Measurements from ENCODE around the gene IPP.
"Not testable (repeated sequence)": the region's sequence is repeated elsewhere in the genome, so short reads cannot be mapped to it uniquely, and the experiment has no call there.

IPP gene

DNA sequence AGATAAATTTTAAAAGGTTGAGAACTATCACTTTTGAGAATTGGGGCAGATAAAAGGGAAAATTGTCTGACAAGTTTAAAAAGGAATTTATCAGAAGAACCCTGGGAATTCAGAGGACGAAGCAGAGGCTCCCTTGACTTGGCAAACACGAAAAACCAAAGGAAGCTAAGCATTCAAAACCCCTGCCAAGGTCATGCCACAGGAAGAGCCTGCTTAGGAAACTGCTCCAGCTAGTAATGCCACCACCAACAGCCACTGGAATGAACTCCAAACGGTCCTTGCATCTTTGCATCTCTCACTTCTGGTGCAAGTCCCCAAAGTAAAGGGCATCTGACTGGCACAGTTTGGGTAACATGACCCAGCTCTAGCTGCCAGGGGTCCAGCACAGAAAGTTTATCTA, 71.3 kb downstream of the IPP start:
- no peak for DNase-seq

DNA sequence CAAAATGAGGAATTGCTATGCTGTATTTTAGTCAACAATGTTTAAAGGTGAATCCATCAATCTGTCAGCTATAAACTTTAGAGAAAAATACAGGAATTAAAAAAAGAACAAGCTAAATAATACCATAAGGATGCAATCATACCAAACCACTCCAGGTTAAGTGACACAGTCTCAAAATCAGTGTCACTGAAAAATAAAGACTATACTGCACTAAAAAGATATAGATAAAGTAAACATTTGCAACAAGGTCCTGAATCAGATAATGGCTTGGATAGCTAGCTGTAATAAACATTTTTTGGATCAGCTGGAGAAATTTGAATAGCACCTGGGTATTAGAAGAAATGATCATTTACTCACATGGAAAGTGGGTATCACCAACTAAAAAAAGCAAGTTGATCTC, 72.0 kb downstream of the IPP start:
- DNase-seq, result no peak

DNA sequence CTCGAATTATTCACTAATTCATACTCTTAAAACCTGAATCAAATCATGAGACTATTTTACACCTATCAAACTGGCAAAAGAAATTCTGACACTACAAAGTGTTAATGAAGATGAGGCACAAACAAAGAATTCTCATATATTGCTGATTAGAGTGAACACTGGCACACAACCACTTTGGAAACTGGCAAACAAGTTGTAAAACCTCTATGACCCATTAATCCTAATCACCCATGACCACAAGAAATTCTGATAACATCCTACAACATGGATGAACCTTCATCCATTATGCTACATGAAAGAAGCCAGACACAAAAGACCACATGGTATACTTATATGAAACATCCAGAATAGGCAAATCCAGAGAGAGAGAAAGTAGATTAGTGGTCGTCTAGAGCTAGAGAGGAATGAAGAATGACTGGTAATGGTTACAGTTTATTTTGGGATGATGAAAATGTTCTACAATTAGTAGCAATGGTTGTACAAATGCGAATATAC, 72.7 kb downstream of the IPP start:
- no peak for DNase-seq

DNA sequence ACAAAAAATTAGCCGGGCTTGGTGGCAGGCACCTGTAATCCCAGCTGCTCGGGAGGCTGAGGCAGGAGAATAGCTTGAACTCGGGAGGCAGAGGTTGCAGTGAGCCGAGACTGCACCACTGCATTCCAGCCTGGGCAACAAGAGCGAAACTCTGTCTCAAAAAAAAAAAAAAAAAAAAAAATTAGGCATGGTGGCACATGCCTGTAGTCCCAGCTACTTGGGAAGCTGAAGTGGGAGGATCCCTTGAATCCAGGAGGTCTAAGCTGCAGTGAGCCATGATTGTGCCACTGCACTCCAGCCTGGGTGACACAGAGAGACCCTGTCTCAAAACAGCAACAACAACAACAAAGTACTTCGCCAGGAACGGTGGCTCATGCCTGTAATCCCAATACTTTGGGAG, 73.9 kb downstream of the IPP start:
- DNase-seq, result not testable (repeated sequence)

DNA sequence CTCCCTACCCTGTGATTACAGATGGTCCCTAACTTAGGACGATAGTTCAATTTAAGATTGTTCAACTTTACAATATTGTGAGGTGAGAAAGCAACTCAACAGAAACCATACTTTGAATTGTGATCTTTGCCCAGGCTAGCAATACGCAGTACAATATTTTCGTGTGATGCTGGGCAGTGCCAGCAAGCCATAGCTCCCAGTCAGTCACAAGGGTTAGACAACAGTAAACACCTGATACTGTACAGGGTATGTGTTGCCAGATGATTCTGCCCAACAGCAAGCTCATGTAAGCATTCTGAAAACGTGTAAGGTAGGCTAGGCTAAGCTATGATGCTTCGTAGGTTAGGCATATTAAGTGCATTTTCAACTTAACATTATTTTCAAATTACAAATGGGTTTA, 76.0 kb downstream of the IPP start:
- no peak for DNase-seq

DNA sequence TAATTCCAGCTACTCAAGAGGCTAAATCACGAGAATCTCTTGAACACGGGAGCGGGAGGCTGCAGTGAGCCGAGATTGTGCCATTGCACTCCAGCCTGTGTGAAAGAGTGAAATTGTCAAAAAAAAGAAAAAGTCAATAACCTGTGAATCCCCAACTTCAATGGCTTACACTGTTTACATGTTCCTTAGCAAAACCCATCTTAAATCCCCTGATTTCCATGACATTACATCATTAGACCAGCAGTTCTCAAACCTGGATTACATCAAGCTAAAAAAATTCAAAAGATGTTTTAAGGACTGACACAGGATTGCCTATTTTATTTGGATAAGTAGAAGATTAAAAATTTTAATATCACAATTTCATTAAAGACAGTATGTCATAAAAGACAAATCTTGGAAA, 76.5 kb downstream of the IPP start:
- no peak for DNase-seq

DNA sequence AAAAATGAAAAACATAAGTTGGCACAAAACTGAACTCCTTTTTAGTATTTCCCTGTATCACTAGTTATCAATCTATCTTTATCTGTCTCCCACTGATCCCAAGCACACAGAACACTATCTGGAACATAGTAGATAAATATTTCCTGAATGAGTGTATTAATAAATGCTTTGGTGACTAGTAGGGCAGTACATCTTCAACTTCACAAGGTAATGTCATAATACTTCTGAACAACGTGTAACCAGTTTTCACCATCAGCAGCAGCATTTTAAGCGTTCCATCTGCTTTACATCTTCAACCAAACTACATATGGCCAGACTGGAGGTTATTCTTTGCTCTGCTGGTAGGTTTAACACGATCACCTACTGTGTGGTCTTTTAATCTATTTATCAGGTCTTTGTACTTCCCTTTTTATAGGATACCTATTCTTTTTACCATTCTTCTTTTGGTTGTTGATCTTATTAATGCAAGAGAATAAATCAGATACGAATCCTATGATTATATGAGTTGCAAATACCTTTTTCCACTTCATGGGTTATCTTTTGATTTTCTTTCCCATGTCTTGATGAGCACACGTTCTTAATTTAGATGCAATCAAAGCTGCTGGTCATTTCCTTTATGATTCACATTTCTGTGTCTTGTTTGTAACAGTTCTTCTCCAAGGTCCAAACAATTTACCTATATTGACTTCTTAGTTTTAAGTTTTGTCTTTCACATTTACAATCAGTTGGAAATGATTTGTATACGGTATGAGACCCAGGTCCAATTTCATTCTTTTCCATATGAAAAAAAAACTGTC, 80.4 kb downstream of the IPP start:
- DNase-seq, result no peak

DNA sequence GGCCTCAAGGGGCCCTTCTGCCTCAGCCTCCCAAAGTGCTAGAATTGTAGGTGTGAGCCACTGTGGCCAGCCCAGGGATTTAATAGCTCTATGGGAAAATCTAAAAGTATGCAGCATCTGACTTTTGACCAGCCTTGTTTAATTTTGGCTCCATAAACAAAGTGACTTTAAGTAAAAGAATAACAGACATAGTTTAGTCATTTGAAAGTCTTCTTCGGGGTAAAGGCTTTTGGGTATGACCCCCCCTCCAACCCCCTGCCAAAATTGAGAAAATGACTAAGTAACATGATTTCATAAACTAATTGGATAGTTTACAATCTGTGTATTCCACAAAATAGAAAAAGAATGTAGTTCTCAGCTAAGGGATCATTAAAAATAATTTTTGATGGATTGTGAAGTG, 81.1 kb downstream of the IPP start:
- DNase-seq, result no peak

DNA sequence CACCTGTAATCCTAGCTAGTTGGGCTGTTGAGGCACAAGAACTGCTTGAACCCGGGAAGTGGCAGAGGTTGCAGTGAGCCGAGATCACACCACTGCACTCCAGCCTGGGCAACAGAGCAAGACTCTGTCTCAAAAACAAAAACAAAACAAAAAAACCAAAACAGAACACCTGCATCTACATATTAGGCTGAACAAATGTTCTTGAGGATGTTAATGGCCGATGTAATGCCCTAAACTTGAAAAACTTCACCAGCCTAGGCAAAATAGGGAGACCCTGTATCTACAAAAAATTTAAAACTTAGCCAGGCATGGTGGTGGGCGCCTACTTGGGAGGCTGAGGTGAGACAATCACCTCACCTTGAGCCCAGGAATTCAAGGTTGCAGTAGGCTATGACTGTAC, 81.9 kb downstream of the IPP start:
- DNase-seq, result no peak

DNA sequence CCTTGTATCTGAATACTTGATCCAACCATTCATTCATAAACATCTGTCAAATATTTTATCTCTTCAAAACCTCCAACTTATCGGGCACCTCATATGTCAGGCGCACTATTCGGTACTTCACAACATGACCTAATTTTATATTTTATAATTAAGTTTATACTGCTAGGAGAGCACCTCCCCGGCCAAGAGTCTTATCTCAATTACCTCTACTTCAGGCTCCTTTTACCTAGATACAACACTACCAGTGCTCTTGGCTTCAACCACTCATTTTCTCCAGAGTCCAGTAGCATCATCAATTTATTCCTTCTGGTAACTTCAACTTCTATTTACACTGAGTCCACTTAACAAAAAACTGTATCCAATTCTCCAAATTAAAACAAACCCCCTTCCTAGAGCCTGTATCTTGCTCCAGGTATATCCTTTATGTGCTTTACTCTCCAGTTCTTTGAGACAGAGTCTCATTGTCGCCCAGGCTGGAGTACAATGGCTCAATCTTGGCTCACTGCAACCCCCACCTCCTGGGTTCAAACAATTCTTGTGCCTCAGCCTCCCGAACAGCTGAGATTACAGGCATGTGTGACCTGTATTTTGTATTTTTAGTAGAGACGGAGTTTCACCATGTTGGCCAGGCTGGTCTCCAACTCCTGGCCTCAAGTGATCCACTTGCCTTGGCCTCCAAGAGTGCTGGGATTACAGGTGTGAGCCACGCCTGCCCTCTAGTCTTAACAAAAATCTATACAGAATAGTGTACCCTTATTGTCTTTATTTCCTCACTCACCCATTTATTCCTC, 82.9 kb downstream of the IPP start:
- no peak for DNase-seq

DNA sequence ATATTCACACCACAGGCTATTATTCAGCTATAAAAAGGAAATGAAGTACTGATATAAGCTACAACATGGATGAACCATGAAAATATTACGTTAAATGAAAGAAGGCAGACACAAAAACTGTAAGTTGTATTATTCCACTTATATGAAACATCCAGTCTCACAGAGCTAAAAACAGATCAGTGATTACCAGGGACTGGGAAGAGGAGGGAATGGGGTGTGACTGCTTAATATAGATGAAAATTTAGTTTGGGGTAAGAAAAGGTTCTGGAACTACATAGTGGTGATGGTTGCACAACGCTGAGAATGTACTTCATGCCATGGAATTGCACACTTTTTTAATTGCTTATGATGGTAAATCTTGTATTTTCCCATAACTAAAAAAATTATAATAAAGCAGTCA, 83.6 kb downstream of the IPP start:
- no peak for DNase-seq

DNA sequence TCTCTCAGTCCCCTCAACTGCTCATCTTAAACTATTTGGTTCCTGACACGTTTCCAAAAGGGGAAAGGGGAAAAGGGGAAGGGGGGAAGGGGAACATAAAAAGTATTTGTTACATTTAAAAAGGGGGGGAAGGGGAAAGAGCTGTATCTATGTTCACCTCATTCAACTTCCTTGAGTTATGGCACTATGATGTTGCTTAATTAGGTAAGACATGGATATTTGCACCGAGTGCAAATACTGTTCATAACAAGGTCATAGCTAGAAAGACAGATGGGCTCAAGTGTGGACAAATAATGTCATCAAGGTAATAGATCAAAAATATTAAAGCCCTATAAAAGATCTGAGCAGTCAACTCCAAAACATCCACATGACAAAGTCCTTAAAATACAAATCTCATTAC, 90.1 kb downstream of the IPP start:
- DNase-seq, result no peak

DNA sequence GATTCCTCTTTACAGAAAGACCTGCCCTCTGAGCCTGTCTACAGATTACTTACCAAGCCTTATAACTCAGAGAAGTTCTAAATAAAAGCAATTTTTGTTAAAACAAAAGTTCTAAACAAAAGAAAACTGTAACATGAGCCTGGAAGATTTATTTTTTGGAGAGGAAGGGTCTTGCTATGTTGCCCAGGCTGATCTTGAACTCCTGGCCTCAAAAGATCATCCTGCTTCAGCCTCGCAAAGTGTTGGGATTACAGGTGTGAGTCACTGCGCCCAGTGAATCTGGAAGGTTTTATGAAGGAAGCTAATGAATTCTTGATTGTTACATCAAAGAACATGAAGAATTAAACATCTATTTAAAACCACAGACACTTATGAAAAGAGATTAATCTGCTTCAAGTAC, 91.2 kb downstream of the IPP start:
- DNase-seq, result no peak

DNA sequence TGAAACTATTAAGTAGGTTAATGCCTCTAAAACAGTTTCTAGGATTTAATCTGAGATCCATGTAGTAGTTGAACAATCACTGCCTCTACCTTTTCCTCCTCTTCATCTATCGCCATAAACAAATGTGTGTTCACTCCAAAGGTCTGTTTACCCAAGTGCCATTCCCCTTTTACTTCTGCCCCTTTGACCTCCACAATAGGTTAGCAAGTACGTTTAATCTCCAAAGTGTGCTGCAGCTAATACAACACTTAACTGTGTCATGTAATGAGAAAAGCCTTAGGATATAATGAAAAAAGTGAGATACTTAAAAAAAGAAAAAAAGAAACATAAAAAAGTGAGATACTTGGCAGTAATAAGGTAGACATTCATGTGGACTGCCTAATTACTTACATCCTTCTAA, 92.3 kb downstream of the IPP start:
- DNase-seq, result no peak

DNA sequence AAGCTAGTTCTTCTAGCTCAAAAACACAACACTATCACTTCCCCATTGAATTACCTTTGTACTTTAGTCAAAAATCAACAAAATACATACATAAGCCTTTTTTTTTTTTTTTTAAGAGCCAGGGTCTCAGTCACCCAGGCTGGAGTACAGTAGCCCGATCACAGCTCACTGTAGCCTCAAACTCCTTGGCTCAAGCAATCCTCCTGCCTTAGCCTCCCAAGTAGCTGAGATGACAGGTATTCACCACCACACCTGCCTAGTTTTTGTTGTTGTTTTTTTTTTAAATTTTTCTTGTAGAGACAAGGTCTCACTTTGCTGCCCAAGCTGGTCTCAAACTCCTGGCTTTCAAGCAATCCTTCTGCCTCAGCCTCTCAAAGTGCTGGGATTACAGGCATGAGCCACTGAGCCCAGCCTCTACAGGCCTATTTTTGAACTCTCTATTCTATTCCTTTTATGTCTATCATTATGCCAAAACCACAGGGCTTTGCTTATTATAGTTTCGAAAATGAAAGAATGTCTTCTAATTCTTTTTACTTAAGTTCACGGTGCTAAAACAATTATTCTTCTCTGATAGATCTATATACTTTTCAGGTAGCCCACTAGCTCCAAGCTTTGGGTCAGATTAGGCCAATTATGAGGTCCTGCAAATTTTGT, 93.8 kb downstream of the IPP start:
- no peak for DNase-seq

DNA sequence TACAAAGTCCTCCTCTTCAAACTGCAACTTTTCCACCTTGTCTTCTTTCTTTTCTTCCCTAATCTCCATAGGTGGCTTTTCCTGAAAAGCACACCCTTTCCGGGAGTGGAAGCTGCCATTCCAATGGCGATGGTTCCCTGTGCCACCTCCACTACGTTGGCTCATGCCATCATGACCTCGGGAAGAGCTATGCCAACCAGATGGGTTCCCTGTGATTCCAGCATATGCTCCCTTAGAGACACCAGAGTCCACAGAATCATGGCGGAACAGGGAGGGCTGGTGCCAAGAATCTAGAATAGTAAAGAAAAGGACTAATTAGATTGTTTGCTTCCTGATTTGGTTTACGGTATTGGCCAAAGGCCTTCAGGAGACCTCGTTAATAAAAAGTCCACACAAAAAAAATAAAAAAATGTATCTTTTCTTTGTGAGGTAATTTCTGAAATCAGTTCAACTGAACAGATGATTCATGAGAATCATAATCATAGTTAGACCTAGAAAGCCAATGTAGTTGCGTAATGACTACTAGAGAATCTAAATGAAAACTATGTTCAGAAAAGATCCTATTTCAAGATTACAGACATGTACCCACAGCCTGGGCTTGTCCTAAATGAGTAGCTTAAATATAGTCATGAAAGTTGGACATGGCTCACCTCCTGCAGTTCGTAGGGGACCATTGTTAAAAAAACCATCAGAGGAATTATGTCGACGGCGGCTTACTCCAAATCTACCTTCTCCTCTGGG, 95.7 kb downstream of the IPP start:
- no peak for DNase-seq

All from NCI-H2029 treated with DMSO at 0.1 percent for 48 hours (cell line).